BE2C (cell line): ENCODE measurements around the gene RBM46. TPM values are rescaled to one million over a fixed set of nuclear protein-coding genes. Genes with fewer than 3 reads are reported as not detected.

Experiments
- DNase-seq: peaks from one replicate; pipeline ENCODE4 v3.0.0-alpha.2; 2020
- H3K27me3 ChIP-seq: fragments of 250-450 bp; sonication (Bioruptor Pico); 2 replicates; pipeline ENCODE4 v1.5.1; 2020; ENCODE audit warnings: mild to moderate bottlenecking
- H3K36me3 ChIP-seq: fragments of 250-450 bp; sonication (Bioruptor Pico); 2 replicates; pipeline ENCODE4 v1.5.1; 2020; ENCODE audit warnings: mild to moderate bottlenecking
- H3K4me1 ChIP-seq: fragments of 250-450 bp; sonication (Bioruptor Pico); 2 replicates; pipeline ENCODE4 v1.5.1; 2020
- H3K4me3 ChIP-seq: 2 replicates; pipeline ENCODE4 v1.5.1; 2011; ENCODE audit warnings: low read depth, low read length
- H3K9me3 ChIP-seq: fragments of 250-450 bp; sonication (Bioruptor Pico); 2 replicates; pipeline ENCODE4 v1.5.1; 2020
- polyA plus RNA-seq: library from polyadenylated mRNA; unstranded; fragments of >200 nt; gene quantifications from one replicate; pipeline ENCODE4 v1.2.1, GENCODE V29; 2012; ENCODE audit warnings: low read depth, missing spikeins; ENCODE audit not compliant: insufficient read length, insufficient read depth
- TF ChIP-seq, protein P1 (sequence below): IDR thresholded peaks from 2 replicates; pipeline ENCODE4 v1.5.1; 2012; ENCODE audit warnings: mild to moderate bottlenecking, low read depth, low read length

Gene RBM46, protein sequence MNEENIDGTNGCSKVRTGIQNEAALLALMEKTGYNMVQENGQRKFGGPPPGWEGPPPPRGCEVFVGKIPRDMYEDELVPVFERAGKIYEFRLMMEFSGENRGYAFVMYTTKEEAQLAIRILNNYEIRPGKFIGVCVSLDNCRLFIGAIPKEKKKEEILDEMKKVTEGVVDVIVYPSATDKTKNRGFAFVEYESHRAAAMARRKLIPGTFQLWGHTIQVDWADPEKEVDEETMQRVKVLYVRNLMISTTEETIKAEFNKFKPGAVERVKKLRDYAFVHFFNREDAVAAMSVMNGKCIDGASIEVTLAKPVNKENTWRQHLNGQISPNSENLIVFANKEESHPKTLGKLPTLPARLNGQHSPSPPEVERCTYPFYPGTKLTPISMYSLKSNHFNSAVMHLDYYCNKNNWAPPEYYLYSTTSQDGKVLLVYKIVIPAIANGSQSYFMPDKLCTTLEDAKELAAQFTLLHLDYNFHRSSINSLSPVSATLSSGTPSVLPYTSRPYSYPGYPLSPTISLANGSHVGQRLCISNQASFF
- polyA plus RNA-seq = not detected

DNA sequence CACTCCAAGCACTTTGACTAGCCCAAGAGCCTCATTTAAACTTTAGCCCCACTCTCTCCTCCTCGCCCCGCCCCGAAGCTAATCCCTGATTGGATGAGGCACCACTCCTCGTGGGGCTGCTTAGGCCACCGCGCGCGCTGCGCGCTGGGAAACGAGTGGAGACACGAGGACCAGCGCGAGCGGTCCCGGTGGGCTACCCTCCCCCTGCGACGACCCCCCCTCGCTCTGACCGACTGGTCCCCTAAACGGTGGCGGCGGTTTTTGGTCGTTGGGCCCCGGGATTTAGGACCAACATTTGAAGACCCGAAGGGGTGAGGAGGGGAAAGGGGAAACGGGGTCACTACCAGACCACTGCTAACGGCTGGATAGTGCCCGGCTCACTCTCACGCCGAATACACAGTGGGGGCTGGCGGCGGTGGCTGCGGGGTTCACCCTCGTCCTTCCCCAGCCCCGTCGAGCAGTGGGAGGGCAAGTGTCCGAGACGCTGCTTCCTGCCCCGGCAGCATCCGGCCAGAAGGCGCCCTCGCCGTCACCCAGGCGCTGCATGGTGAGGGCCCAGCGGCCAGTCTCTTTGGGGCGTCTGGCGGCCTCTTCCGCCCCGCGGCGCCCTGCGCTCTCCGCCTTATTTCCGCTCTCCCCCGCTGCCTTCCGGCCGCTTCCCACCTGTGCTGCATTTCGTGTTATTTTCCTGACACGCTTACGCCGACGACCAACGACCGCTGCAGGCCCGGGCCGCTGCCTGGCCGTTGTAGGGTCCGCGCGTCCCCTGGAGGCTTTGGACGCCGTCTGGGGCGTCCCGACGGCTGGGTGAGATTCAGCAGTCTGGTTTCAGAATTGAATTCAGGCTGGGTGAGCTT lies at the start of gene RBM46:
TSS of gene RBM46 (plus strand) at position 147 of the 857 bp plus-strand sequence. CDS start 15,481 bp downstream, outside the sequence.
- Histone ChIP-seq H3K27me3 (peaks cover 8% of the 10 kb centered on the region), H3K36me3 (no peaks in the 10 kb centered on the region), H3K4me3 (no peak within 1 kb of the TSS), H3K4me1 (no peaks in the 10 kb centered on the region), H3K9me3 (no peaks in the 10 kb centered on the region)
- TF ChIP-seq, protein P1, sequence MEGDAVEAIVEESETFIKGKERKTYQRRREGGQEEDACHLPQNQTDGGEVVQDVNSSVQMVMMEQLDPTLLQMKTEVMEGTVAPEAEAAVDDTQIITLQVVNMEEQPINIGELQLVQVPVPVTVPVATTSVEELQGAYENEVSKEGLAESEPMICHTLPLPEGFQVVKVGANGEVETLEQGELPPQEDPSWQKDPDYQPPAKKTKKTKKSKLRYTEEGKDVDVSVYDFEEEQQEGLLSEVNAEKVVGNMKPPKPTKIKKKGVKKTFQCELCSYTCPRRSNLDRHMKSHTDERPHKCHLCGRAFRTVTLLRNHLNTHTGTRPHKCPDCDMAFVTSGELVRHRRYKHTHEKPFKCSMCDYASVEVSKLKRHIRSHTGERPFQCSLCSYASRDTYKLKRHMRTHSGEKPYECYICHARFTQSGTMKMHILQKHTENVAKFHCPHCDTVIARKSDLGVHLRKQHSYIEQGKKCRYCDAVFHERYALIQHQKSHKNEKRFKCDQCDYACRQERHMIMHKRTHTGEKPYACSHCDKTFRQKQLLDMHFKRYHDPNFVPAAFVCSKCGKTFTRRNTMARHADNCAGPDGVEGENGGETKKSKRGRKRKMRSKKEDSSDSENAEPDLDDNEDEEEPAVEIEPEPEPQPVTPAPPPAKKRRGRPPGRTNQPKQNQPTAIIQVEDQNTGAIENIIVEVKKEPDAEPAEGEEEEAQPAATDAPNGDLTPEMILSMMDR = no peak
- no peak for DNase-seq

DNA sequence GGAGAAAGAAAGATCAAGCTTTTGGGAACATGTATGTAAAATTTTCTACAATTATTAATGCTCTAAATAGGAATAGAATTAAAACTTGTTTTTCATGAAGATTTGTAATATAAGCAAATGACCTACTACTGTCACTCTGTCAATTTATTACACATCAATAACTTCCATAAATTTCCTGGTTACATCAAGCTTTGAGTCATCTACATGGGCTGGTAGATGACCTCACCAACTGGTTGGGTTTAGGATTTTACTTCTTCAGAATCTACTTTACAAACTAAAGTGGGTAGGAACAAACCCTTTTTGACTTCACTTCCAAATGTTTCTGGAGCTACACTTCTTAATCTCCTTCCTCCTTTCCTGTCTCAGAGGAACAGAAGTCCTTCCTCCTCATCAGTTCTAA lies 49.3 kb upstream of the RBM46 start:
- no peaks in the 10 kb centered on the region for H3K27me3 ChIP-seq
- TF ChIP-seq, protein P1 = no peak
- no peak overlapping the region for H3K4me3 ChIP-seq
- no peaks in the 10 kb centered on the region for H3K36me3 ChIP-seq
- H3K9me3 ChIP-seq = no peaks in the 10 kb centered on the region
- H3K4me1 ChIP-seq = no peaks in the 10 kb centered on the region
- no peak for DNase-seq

DNA sequence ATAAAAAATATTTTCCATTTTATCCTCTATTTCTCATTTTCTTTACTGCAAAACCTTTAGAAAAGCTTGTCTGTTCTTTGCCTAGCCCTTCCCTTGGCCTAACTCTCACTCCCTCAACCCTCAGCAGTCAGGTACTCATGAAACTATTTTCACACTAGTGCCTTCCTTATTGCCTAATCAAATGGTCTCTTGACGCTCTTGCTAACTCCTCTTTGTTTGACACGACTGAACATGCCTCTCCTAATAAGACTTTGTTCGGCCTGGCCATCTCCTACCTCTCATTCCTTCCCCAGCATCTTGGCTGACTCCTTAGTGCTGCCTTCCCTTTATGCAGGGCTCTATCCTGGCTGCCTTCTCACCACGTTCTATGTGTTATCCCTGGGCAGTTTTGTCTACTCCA lies 48.4 kb upstream of the RBM46 start:
- Histone ChIP-seq H3K4me1 (no peaks in the 10 kb centered on the region), H3K4me3 (no peak overlapping the region), H3K9me3 (no peaks in the 10 kb centered on the region), H3K36me3 (no peaks in the 10 kb centered on the region), H3K27me3 (no peaks in the 10 kb centered on the region)
- DNase-seq = no peak
- TF ChIP-seq, protein P1 = no peak

DNA sequence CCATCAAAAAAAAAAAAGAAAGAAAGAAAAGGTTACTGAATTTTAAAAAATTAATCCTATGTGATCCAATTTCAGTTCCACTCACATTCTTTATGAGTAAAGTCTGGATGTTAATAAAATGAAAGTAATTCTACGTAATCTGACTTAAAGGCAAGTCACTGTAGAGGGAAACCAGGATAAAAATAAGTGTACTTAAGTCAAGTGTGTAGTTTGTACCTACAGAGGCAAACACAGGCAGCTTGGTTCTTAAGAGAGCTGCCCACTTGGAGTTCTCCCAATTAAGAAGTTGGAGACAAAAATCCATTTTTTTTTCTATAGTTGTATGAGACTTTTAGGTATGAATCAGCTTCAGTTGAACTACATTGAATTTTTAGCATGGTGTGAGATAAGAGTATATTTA lies 44.3 kb upstream of the RBM46 start:
- Histone ChIP-seq H3K36me3 (no peaks in the 10 kb centered on the region), H3K9me3 (no peaks in the 10 kb centered on the region), H3K4me1 (no peaks in the 10 kb centered on the region), H3K27me3 (peaks cover 8% of the 10 kb centered on the region), H3K4me3 (no peak overlapping the region)
- TF ChIP-seq, protein P1 = no peak
- DNase-seq = no peak

DNA sequence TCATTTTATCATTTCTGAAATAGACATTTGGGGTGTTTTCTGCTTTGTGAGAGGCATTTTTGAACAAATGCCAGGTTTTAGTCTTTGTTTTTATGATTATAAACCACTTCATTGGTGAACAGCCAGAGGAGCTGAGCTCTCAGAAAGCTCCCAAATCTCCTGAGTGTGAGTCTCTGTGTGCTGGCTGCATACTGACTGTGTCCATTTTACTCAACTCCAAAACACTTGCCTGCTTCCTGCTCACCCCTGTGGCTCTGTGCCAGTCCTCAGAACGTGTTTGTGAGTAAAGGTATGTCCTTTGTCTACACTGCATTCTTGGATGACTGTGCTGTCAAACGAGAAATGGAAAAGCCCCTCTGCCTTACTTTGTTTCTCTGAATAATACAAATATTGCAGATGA lies 42.6 kb upstream of the RBM46 start:
- Histone ChIP-seq H3K36me3 (no peaks in the 10 kb centered on the region), H3K4me3 (no peak overlapping the region), H3K4me1 (no peaks in the 10 kb centered on the region), H3K27me3 (peaks cover 23% of the 10 kb centered on the region), H3K9me3 (no peaks in the 10 kb centered on the region; the same call in 1 of the 2 replicates)
- DNase-seq = no peak
- TF ChIP-seq, protein P1 = no peak
